ENCODE results near the gene MYMK.

MYMK gene

GRCh38 chr9:133558191-133559126, 33.7 kb upstream of the MYMK start:
- peak overlapping the region; percentile 62 for H3K4me3 ChIP-seq
- TF ChIP-seq, protein P1, sequence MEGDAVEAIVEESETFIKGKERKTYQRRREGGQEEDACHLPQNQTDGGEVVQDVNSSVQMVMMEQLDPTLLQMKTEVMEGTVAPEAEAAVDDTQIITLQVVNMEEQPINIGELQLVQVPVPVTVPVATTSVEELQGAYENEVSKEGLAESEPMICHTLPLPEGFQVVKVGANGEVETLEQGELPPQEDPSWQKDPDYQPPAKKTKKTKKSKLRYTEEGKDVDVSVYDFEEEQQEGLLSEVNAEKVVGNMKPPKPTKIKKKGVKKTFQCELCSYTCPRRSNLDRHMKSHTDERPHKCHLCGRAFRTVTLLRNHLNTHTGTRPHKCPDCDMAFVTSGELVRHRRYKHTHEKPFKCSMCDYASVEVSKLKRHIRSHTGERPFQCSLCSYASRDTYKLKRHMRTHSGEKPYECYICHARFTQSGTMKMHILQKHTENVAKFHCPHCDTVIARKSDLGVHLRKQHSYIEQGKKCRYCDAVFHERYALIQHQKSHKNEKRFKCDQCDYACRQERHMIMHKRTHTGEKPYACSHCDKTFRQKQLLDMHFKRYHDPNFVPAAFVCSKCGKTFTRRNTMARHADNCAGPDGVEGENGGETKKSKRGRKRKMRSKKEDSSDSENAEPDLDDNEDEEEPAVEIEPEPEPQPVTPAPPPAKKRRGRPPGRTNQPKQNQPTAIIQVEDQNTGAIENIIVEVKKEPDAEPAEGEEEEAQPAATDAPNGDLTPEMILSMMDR (IDR thresholded peaks at IDR 0.05): no peak
- no peak for DNase-seq (ENCODE audit: low spot score)
- H3K27ac ChIP-seq: peak overlapping the region in 1 of 2 donors; percentile 77

DNA sequence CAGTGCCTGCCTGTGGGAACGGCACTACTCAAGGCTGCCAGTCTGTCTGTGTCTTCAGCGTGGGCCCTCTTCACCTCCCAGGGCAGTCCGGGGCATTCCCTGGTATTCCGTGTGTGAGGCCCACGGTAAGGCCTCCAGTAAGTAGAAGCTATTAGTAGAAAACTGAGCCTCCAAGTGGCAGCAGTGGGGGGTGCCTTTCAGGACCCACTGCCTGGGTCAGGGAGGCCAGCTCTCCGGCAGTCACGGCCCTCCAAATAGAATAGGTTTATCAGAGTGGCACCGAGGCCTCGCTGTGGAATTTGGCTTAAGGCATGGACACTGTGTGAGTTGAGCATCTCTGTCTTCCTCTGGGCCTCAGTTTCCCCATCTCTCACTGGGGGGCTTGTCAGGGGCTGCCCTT, 32.8 kb upstream of the MYMK start:
- DNase-seq (ENCODE audit: low spot score): no peak
- peak overlapping the region in 1 of 2 donors; percentile 77 for H3K27ac ChIP-seq
- TF ChIP-seq, protein P1 (IDR thresholded peaks at IDR 0.05): no peak
- H3K4me3 ChIP-seq: no peak overlapping the region

DNA sequence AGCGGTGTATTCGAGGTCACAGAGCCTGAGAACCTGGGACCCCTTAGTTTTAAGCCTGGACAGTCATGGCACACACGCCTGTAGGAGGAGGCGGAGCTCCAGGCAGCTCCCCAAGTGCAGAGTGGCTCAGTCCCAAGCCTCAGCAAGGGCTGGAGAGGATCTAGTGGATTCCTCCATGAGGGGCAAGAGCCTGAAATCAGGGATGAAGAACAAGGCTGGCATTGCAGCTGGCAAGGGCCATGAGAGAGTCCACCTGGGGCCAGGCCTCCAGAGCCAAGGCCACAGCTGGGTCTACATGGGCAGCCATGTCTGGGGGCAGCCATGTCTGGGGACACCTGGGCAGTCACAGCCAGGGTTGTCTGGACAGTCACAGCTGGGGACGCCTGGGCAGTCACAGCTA, 31.6 kb upstream of the MYMK start:
- TF ChIP-seq, protein P1 (IDR thresholded peaks at IDR 0.05): no peak
- DNase-seq (ENCODE audit: low spot score): no peak
- Histone ChIP-seq H3K27ac (no peak overlapping the region), H3K4me3 (no peak overlapping the region)

GRCh38 chr9:133554729-133555128, 30.0 kb upstream of the MYMK start:
- Histone ChIP-seq H3K27ac (no peak overlapping the region), H3K4me3 (no peak overlapping the region)
- TF ChIP-seq, protein P1 (IDR thresholded peaks at IDR 0.05): no peak
- no peak for DNase-seq (ENCODE audit: low spot score)

- TF ChIP-seq, protein P1 (IDR thresholded peaks at IDR 0.05): no peak
- Histone ChIP-seq H3K27ac (no peak overlapping the region), H3K4me3 (no peak overlapping the region)
- no peak for DNase-seq (ENCODE audit: low spot score)
These were observed 29.4 kb upstream of the MYMK start for GRCh38 chr9:133553973-133554713.

GRCh38 chr9:133553123-133553522, 28.4 kb upstream of the MYMK start:
- TF ChIP-seq, protein P1 (IDR thresholded peaks at IDR 0.05): no peak
- DNase-seq (ENCODE audit: low spot score): no peak
- H3K4me3 ChIP-seq: no peak overlapping the region
- H3K27ac ChIP-seq: no peak overlapping the region

All from coronary artery (tissue), 2 donors.